Stimulated activated naive CD8-positive, alpha-beta T cell treated with anti-CD3 and anti-CD28 coated beads, Interleukin-15, Interleukin-2, amounts not matched to agents 100 ng/mL and 50 ng/mL, for 24 hours (primary cell): Measurements from ENCODE around the gene KCNQ4.

ENCODE experiments used
- H3K27ac Mint-ChIP-seq: one replicate; pipeline ENCODE4 v1.8.0; 2021; ENCODE audit warnings: mild to moderate bottlenecking, mixed read lengths
- H3K27me3 Mint-ChIP-seq: one replicate; pipeline ENCODE4 v1.8.0; 2021; ENCODE audit warnings: mixed read lengths
- H3K36me3 Mint-ChIP-seq: one replicate; pipeline ENCODE4 v1.8.0; 2021; ENCODE audit warnings: low read depth, mixed read lengths
- H3K4me1 Mint-ChIP-seq: one replicate; pipeline ENCODE4 v1.8.0; 2021; ENCODE audit warnings: low read depth, mixed read lengths
- H3K4me3 Mint-ChIP-seq: one replicate; pipeline ENCODE4 v1.8.0; 2021; ENCODE audit warnings: mild to moderate bottlenecking, mixed read lengths
- H3K9me3 Mint-ChIP-seq: one replicate; pipeline ENCODE4 v1.8.0; 2021; ENCODE audit warnings: mixed read lengths

The KCNQ4 gene

GRCh38 chr1:40840526-40841323 lies 57.1 kb downstream of the KCNQ4 start:
- Mint-ChIP-seq H3K4me1 (peaks cover 25% of the 10 kb centered on the region), H3K36me3 (no peaks in the 10 kb centered on the region), H3K9me3 (no peaks in the 10 kb centered on the region), H3K4me3 (no peak overlapping the region), H3K27ac (no peak overlapping the region), H3K27me3 (no peaks in the 10 kb centered on the region)

GRCh38 chr1:40841602-40842001 lies 58.0 kb downstream of the KCNQ4 start:
- no peak overlapping the region for H3K27ac Mint-ChIP-seq
- H3K4me3 Mint-ChIP-seq, result no peak overlapping the region
- H3K36me3 Mint-ChIP-seq, result no peaks in the 10 kb centered on the region
- H3K4me1 Mint-ChIP-seq, result peaks cover 25% of the 10 kb centered on the region
- H3K27me3 Mint-ChIP-seq, result no peaks in the 10 kb centered on the region
- no peaks in the 10 kb centered on the region for H3K9me3 Mint-ChIP-seq

GRCh38 chr1:40842207-40842606 lies 58.6 kb downstream of the KCNQ4 start:
- no peak overlapping the region for H3K4me3 Mint-ChIP-seq
- H3K4me1 Mint-ChIP-seq, result peaks cover 25% of the 10 kb centered on the region
- no peaks in the 10 kb centered on the region for H3K9me3 Mint-ChIP-seq
- H3K27me3 Mint-ChIP-seq, result no peaks in the 10 kb centered on the region
- H3K36me3 Mint-ChIP-seq, result no peaks in the 10 kb centered on the region
- no peak overlapping the region for H3K27ac Mint-ChIP-seq

- no peaks in the 10 kb centered on the region for H3K36me3 Mint-ChIP-seq
- peaks cover 25% of the 10 kb centered on the region for H3K4me1 Mint-ChIP-seq
- no peaks in the 10 kb centered on the region for H3K27me3 Mint-ChIP-seq
- no peak overlapping the region for H3K27ac Mint-ChIP-seq
- H3K9me3 Mint-ChIP-seq, result no peaks in the 10 kb centered on the region
- H3K4me3 Mint-ChIP-seq, result no peak overlapping the region
Observed at GRCh38 chr1:40842691-40843090, 59.1 kb downstream of the KCNQ4 start.

- Mint-ChIP-seq H3K4me3 (no peak overlapping the region), H3K27me3 (no peaks in the 10 kb centered on the region), H3K27ac (no peak overlapping the region), H3K4me1 (peaks cover 25% of the 10 kb centered on the region), H3K9me3 (no peaks in the 10 kb centered on the region), H3K36me3 (no peaks in the 10 kb centered on the region)
Observed at GRCh38 chr1:40844079-40844478, 60.5 kb downstream of the KCNQ4 start.

- Mint-ChIP-seq H3K36me3 (no peaks in the 10 kb centered on the region), H3K27ac (no peak overlapping the region), H3K4me1 (peaks cover 29% of the 10 kb centered on the region), H3K9me3 (no peaks in the 10 kb centered on the region), H3K4me3 (no peak overlapping the region), H3K27me3 (no peaks in the 10 kb centered on the region)
Observed at GRCh38 chr1:40844887-40845878, 61.6 kb downstream of the KCNQ4 start.

GRCh38 chr1:40845895-40846294 lies 62.3 kb downstream of the KCNQ4 start:
- no peaks in the 10 kb centered on the region for H3K9me3 Mint-ChIP-seq
- H3K27ac Mint-ChIP-seq, result no peak overlapping the region
- peaks cover 25% of the 10 kb centered on the region for H3K4me1 Mint-ChIP-seq
- H3K4me3 Mint-ChIP-seq, result no peak overlapping the region
- H3K36me3 Mint-ChIP-seq, result no peaks in the 10 kb centered on the region
- H3K27me3 Mint-ChIP-seq, result no peaks in the 10 kb centered on the region

GRCh38 chr1:40847023-40847745 lies 63.6 kb downstream of the KCNQ4 start:
- H3K36me3 Mint-ChIP-seq, result no peaks in the 10 kb centered on the region
- no peaks in the 10 kb centered on the region for H3K9me3 Mint-ChIP-seq
- no peaks in the 10 kb centered on the region for H3K27me3 Mint-ChIP-seq
- H3K4me1 Mint-ChIP-seq, result peaks cover 19% of the 10 kb centered on the region
- no peak overlapping the region for H3K4me3 Mint-ChIP-seq
- no peak overlapping the region for H3K27ac Mint-ChIP-seq

GRCh38 chr1:40848530-40849189 lies 65.1 kb downstream of the KCNQ4 start:
- H3K27ac Mint-ChIP-seq, result no peak overlapping the region
- H3K9me3 Mint-ChIP-seq, result no peaks in the 10 kb centered on the region
- H3K27me3 Mint-ChIP-seq, result no peaks in the 10 kb centered on the region
- peaks cover 19% of the 10 kb centered on the region for H3K4me1 Mint-ChIP-seq
- H3K4me3 Mint-ChIP-seq, result no peak overlapping the region
- no peaks in the 10 kb centered on the region for H3K36me3 Mint-ChIP-seq

GRCh38 chr1:40849801-40850592 lies 66.4 kb downstream of the KCNQ4 start:
- no peaks in the 10 kb centered on the region for H3K27me3 Mint-ChIP-seq
- no peak overlapping the region for H3K27ac Mint-ChIP-seq
- no peaks in the 10 kb centered on the region for H3K36me3 Mint-ChIP-seq
- no peak overlapping the region for H3K4me3 Mint-ChIP-seq
- H3K4me1 Mint-ChIP-seq, result peaks cover 15% of the 10 kb centered on the region
- H3K9me3 Mint-ChIP-seq, result no peaks in the 10 kb centered on the region

- H3K36me3 Mint-ChIP-seq, result no peaks in the 10 kb centered on the region
- H3K27ac Mint-ChIP-seq, result no peak overlapping the region
- peaks cover 9% of the 10 kb centered on the region for H3K4me1 Mint-ChIP-seq
- no peaks in the 10 kb centered on the region for H3K27me3 Mint-ChIP-seq
- H3K4me3 Mint-ChIP-seq, result no peak overlapping the region
- no peaks in the 10 kb centered on the region for H3K9me3 Mint-ChIP-seq
Observed at GRCh38 chr1:40851643-40852042, 68.1 kb downstream of the KCNQ4 start.

GRCh38 chr1:40853113-40853884 lies 69.7 kb downstream of the KCNQ4 start:
- Mint-ChIP-seq H3K27me3 (no peaks in the 10 kb centered on the region), H3K36me3 (no peaks in the 10 kb centered on the region), H3K27ac (no peak overlapping the region), H3K4me1 (peaks cover 9% of the 10 kb centered on the region), H3K9me3 (no peaks in the 10 kb centered on the region), H3K4me3 (no peak overlapping the region)

GRCh38 chr1:40853885-40854170 lies 70.2 kb downstream of the KCNQ4 start:
- Mint-ChIP-seq H3K9me3 (no peaks in the 10 kb centered on the region), H3K27me3 (no peaks in the 10 kb centered on the region), H3K36me3 (no peaks in the 10 kb centered on the region), H3K4me3 (no peak overlapping the region), H3K4me1 (peaks cover 9% of the 10 kb centered on the region), H3K27ac (no peak overlapping the region)
